Measurements from ENCODE around the gene NLE1.
"Not testable (repeated sequence)": the region's sequence is repeated elsewhere in the genome, so short reads cannot be mapped to it uniquely, and the experiment has no call there.

NLE1 gene

GRCh38 chr17:35119370-35120165 is 22.5 kb downstream of the NLE1 start, which contains the start of gene RAD51D:
Gene RAD51D (minus strand): TSS chr17:35119860. CDS start chr17:35119613, 247 bp downstream.
- peak; percentile 55; the same call in 1 of the 2 replicates for TF ChIP-seq POLR2A (IDR thresholded peaks at IDR 0.05; ENCODE audit: low read depth, low read length)
- 0 out of 2 replicates have a peak, but pooled peaks have one; percentile 48 for TF ChIP-seq POLR2AphosphoS5 (IDR thresholded peaks at IDR 0.05; ENCODE audit: low read depth, low read length)
- no peak for TF ChIP-seq TAF1 (IDR thresholded peaks at IDR 0.05; ENCODE audit: borderline replicate concordance, low read depth, low read length)
- FAIRE-seq (peak; percentile 93), DNase-seq (ENCODE audit: insufficient read length) (peak; percentile 80)

GRCh38 chr17:35117984-35118383 is 24.1 kb downstream of the NLE1 start:
- no peak for TF ChIP-seq TAF1 (IDR thresholded peaks at IDR 0.05; ENCODE audit: borderline replicate concordance, low read depth, low read length)
- no peak for TF ChIP-seq POLR2A (IDR thresholded peaks at IDR 0.05; ENCODE audit: low read depth, low read length)
- FAIRE-seq, result peak; percentile 50
- DNase-seq (ENCODE audit: insufficient read length), result no peak

- TF ChIP-seq TAF1 (IDR thresholded peaks at IDR 0.05; ENCODE audit: borderline replicate concordance, low read depth, low read length), result no peak
- no peak for TF ChIP-seq POLR2AphosphoS5 (IDR thresholded peaks at IDR 0.05; ENCODE audit: low read depth, low read length)
- TF ChIP-seq POLR2A (IDR thresholded peaks at IDR 0.05; ENCODE audit: low read depth, low read length), result no peak
- DNase-seq (ENCODE audit: insufficient read length), result no peak
- no peak for FAIRE-seq
These were observed 25.3 kb downstream of the NLE1 start for GRCh38 chr17:35116845-35117244.

GRCh38 chr17:35110791-35111190 is 31.3 kb downstream of the NLE1 start:
- DNase-seq (ENCODE audit: insufficient read length); FAIRE-seq: not testable (repeated sequence)

- FAIRE-seq (no peak), DNase-seq (ENCODE audit: insufficient read length) (no peak)
- no peak for TF ChIP-seq TAF1 (IDR thresholded peaks at IDR 0.05; ENCODE audit: borderline replicate concordance, low read depth, low read length)
- TF ChIP-seq POLR2AphosphoS5 (IDR thresholded peaks at IDR 0.05; ENCODE audit: low read depth, low read length), result no peak
- TF ChIP-seq POLR2A (IDR thresholded peaks at IDR 0.05; ENCODE audit: low read depth, low read length), result no peak
These were observed 37.2 kb downstream of the NLE1 start for GRCh38 chr17:35104844-35105450.

GRCh38 chr17:35103271-35103670 is 38.8 kb downstream of the NLE1 start:
- DNase-seq (ENCODE audit: insufficient read length) (no peak), FAIRE-seq (no peak)
- TF ChIP-seq POLR2AphosphoS5 (IDR thresholded peaks at IDR 0.05; ENCODE audit: low read depth, low read length) (no peak), TAF1 (IDR thresholded peaks at IDR 0.05; ENCODE audit: borderline replicate concordance, low read depth, low read length) (no peak), POLR2A (IDR thresholded peaks at IDR 0.05; ENCODE audit: low read depth, low read length) (no peak)

GRCh38 chr17:35101725-35102124 is 40.4 kb downstream of the NLE1 start:
- FAIRE-seq (no peak), DNase-seq (ENCODE audit: insufficient read length) (no peak)
- TF ChIP-seq POLR2AphosphoS5 (IDR thresholded peaks at IDR 0.05; ENCODE audit: low read depth, low read length) (no peak), POLR2A (IDR thresholded peaks at IDR 0.05; ENCODE audit: low read depth, low read length) (no peak), TAF1 (IDR thresholded peaks at IDR 0.05; ENCODE audit: borderline replicate concordance, low read depth, low read length) (no peak)

- FAIRE-seq (no peak), DNase-seq (ENCODE audit: insufficient read length) (no peak)
- no peak for TF ChIP-seq POLR2A (IDR thresholded peaks at IDR 0.05; ENCODE audit: low read depth, low read length)
- TF ChIP-seq POLR2AphosphoS5 (IDR thresholded peaks at IDR 0.05; ENCODE audit: low read depth, low read length), result no peak
- no peak for TF ChIP-seq TAF1 (IDR thresholded peaks at IDR 0.05; ENCODE audit: borderline replicate concordance, low read depth, low read length)
These were observed 41.1 kb downstream of the NLE1 start for GRCh38 chr17:35101036-35101435.

GRCh38 chr17:35099908-35100307 is 42.2 kb downstream of the NLE1 start:
- FAIRE-seq (no peak), DNase-seq (ENCODE audit: insufficient read length) (no peak)
- TF ChIP-seq TAF1 (IDR thresholded peaks at IDR 0.05; ENCODE audit: borderline replicate concordance, low read depth, low read length), result no peak
- no peak for TF ChIP-seq POLR2A (IDR thresholded peaks at IDR 0.05; ENCODE audit: low read depth, low read length)
- TF ChIP-seq POLR2AphosphoS5 (IDR thresholded peaks at IDR 0.05; ENCODE audit: low read depth, low read length), result no peak

- FAIRE-seq (no peak), DNase-seq (ENCODE audit: insufficient read length) (no peak)
- TF ChIP-seq POLR2AphosphoS5 (IDR thresholded peaks at IDR 0.05; ENCODE audit: low read depth, low read length) (no peak), POLR2A (IDR thresholded peaks at IDR 0.05; ENCODE audit: low read depth, low read length) (no peak), TAF1 (IDR thresholded peaks at IDR 0.05; ENCODE audit: borderline replicate concordance, low read depth, low read length) (no peak)
These were observed 44.3 kb downstream of the NLE1 start for GRCh38 chr17:35097776-35098175.

- DNase-seq (ENCODE audit: insufficient read length) (no peak), FAIRE-seq (no peak)
- TF ChIP-seq POLR2A (IDR thresholded peaks at IDR 0.05; ENCODE audit: low read depth, low read length), result no peak
- no peak for TF ChIP-seq POLR2AphosphoS5 (IDR thresholded peaks at IDR 0.05; ENCODE audit: low read depth, low read length)
- no peak for TF ChIP-seq TAF1 (IDR thresholded peaks at IDR 0.05; ENCODE audit: borderline replicate concordance, low read depth, low read length)
These were observed 46.4 kb downstream of the NLE1 start for GRCh38 chr17:35095741-35096140.

- DNase-seq (ENCODE audit: insufficient read length) (no peak), FAIRE-seq (no peak)
- TF ChIP-seq POLR2AphosphoS5 (IDR thresholded peaks at IDR 0.05; ENCODE audit: low read depth, low read length) (no peak), POLR2A (IDR thresholded peaks at IDR 0.05; ENCODE audit: low read depth, low read length) (no peak), TAF1 (IDR thresholded peaks at IDR 0.05; ENCODE audit: borderline replicate concordance, low read depth, low read length) (no peak)
These were observed 47.2 kb downstream of the NLE1 start for GRCh38 chr17:35094902-35095301.

- DNase-seq (ENCODE audit: insufficient read length); FAIRE-seq: not testable (repeated sequence)
These were observed 51.4 kb downstream of the NLE1 start for GRCh38 chr17:35090707-35091106.
